Memory B cell (primary cell): Measurements from ENCODE around the gene ATXN7L1.

ENCODE experiments used
- ATAC-seq: fragments of 150-1000 bp; cut with Tn5 transposase; 2 replicates; pipeline ENCODE4 v1.10.0; 2021; ENCODE audit warnings: low read depth, mild to moderate bottlenecking, moderate library complexity
- DNase-seq, 2 donors: peaks; one replicate each; pipeline ENCODE4 v3.0.0; 2022; ENCODE audit warnings: low spot score in 2 of 2
- H3K27ac Mint-ChIP-seq: one replicate; pipeline ENCODE4 v1.8.0; 2022; ENCODE audit warnings: mild to moderate bottlenecking, moderate library complexity, mixed read lengths
- H3K27me3 Mint-ChIP-seq: one replicate; pipeline ENCODE4 v1.8.0; 2022; ENCODE audit warnings: mixed read lengths
- H3K36me3 Mint-ChIP-seq: one replicate; pipeline ENCODE4 v1.8.0; 2022; ENCODE audit warnings: mild to moderate bottlenecking, mixed read lengths
- H3K4me1 Mint-ChIP-seq: one replicate; pipeline ENCODE4 v1.8.0; 2022; ENCODE audit warnings: mixed read lengths
- H3K4me3 Mint-ChIP-seq: one replicate; pipeline ENCODE4 v1.8.0; 2022; ENCODE audit warnings: mild to moderate bottlenecking, moderate library complexity, mixed read lengths
- H3K9me3 Mint-ChIP-seq: one replicate; pipeline ENCODE4 v1.8.0; 2022; ENCODE audit warnings: mixed read lengths

The ATXN7L1 gene, protein sequence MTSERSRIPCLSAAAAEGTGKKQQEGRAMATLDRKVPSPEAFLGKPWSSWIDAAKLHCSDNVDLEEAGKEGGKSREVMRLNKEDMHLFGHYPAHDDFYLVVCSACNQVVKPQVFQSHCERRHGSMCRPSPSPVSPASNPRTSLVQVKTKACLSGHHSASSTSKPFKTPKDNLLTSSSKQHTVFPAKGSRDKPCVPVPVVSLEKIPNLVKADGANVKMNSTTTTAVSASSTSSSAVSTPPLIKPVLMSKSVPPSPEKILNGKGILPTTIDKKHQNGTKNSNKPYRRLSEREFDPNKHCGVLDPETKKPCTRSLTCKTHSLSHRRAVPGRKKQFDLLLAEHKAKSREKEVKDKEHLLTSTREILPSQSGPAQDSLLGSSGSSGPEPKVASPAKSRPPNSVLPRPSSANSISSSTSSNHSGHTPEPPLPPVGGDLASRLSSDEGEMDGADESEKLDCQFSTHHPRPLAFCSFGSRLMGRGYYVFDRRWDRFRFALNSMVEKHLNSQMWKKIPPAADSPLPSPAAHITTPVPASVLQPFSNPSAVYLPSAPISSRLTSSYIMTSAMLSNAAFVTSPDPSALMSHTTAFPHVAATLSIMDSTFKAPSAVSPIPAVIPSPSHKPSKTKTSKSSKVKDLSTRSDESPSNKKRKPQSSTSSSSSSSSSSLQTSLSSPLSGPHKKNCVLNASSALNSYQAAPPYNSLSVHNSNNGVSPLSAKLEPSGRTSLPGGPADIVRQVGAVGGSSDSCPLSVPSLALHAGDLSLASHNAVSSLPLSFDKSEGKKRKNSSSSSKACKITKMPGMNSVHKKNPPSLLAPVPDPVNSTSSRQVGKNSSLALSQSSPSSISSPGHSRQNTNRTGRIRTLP

GRCh38 chr7:105876091-105876963 lies at the start of gene ATXN7L1:
Gene ATXN7L1 (minus strand): TSS chr7:105876599. CDS start chr7:105876558, 41 bp downstream.
- no peaks in the 10 kb centered on the region for H3K36me3 Mint-ChIP-seq
- no peaks in the 10 kb centered on the region for H3K27me3 Mint-ChIP-seq
- peak within 1 kb of the TSS; percentile 94 for H3K4me3 Mint-ChIP-seq
- peaks cover 3% of the 10 kb centered on the region for H3K4me1 Mint-ChIP-seq
- ATAC-seq (peak; percentile 99), DNase-seq (peak; percentile 83 to 88)
- H3K9me3 Mint-ChIP-seq = no peaks in the 10 kb centered on the region
- peak within 1 kb of the TSS; percentile 18 for H3K27ac Mint-ChIP-seq

DNA sequence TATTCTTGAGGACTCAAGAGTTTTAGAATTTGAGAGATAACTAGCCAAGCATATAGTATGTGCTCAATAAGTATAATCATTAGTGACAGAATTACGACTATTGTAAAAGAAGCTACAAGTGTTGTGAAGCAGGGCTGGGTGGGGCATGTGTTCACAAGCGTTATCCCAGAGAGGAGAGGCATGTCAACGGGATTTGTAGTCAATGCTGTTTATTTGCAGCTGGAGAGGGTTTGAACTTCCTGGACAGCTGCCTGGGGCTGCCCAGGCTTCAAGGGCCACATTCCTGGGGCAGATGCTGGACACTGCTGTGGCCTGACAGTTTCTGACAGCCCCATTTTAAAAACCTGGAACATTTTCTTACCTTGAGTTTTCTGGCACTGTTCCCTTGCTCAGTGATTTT lies 49.7 kb upstream of the ATXN7L1 start:
- H3K4me1 Mint-ChIP-seq = peaks cover under 1% of the 10 kb centered on the region
- no peak overlapping the region for H3K4me3 Mint-ChIP-seq
- no peaks in the 10 kb centered on the region for H3K9me3 Mint-ChIP-seq
- DNase-seq (no peak), ATAC-seq (no peak)
- H3K36me3 Mint-ChIP-seq = peaks cover 2% of the 10 kb centered on the region
- peaks cover 2% of the 10 kb centered on the region for H3K27me3 Mint-ChIP-seq
- no peak overlapping the region for H3K27ac Mint-ChIP-seq

DNA sequence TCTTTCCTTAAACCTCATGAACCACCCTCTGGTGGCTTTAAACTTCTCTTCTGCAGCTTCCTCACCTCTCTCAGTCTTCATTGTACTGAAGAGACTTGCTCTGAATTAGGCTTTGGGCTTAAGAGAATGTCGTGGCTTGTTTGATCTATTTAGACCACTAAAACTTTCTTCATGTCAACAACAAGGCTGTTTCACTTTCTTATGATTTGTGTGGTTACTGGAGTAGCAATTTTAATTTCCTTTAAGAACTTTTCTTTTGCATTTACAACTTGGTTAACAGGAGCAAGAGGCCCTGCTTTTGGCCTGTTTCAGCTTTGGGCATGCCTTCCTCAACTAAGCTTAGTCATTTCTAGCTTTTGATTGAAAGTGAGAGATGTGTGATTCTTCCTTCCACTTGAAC lies 48.5 kb upstream of the ATXN7L1 start:
- Mint-ChIP-seq H3K4me1 (no peaks in the 10 kb centered on the region), H3K9me3 (no peaks in the 10 kb centered on the region), H3K4me3 (no peak overlapping the region), H3K27me3 (peaks cover 5% of the 10 kb centered on the region), H3K27ac (no peak overlapping the region), H3K36me3 (peaks cover 2% of the 10 kb centered on the region)
- ATAC-seq = no peak
- DNase-seq = no peak

- DNase-seq (no peak), ATAC-seq (no peak)
- Mint-ChIP-seq H3K9me3 (no peaks in the 10 kb centered on the region), H3K36me3 (peaks cover 2% of the 10 kb centered on the region), H3K4me1 (no peaks in the 10 kb centered on the region), H3K27me3 (peaks cover 8% of the 10 kb centered on the region), H3K4me3 (no peak overlapping the region), H3K27ac (no peak overlapping the region)
Measured at GRCh38 chr7:105920766-105921165, 44.4 kb upstream of the ATXN7L1 start.

- H3K4me1 Mint-ChIP-seq = no peaks in the 10 kb centered on the region
Measured at GRCh38 chr7:105917659-105918058, 41.3 kb upstream of the ATXN7L1 start.

DNA sequence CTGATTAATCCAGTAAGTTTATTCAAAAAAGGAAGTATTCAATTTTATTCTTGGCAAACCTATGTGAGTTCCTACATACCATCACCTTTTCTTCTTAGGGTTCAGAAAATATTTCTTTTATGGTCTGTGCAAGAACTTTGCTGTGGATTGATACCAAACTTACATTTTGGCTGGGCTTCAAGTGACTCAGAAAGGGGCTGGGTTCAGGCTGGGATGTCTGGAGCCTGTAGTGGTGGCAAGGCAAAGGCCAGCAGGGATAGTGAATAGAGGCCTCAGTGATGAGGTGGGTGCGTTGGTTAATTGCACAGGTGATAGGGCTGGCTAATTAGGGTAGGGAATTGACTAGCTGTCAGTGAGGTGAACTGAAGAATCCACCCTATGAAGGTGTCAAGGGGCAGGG lies 40.2 kb upstream of the ATXN7L1 start:
- Mint-ChIP-seq H3K4me1 (no peaks in the 10 kb centered on the region), H3K27me3 (peaks cover 8% of the 10 kb centered on the region), H3K36me3 (no peaks in the 10 kb centered on the region), H3K9me3 (no peaks in the 10 kb centered on the region), H3K27ac (no peak overlapping the region), H3K4me3 (no peak overlapping the region)
- no peak for DNase-seq
- ATAC-seq = no peak

More at GRCh38 chr7:105917659-105918058, 41.3 kb upstream of the ATXN7L1 start:
- no peaks in the 10 kb centered on the region for H3K9me3 Mint-ChIP-seq
- no peak for DNase-seq
- H3K27me3 Mint-ChIP-seq = peaks cover 8% of the 10 kb centered on the region
- no peak for ATAC-seq
- H3K4me3 Mint-ChIP-seq = no peak overlapping the region
- H3K27ac Mint-ChIP-seq = no peak overlapping the region
- no peaks in the 10 kb centered on the region for H3K36me3 Mint-ChIP-seq

DNA sequence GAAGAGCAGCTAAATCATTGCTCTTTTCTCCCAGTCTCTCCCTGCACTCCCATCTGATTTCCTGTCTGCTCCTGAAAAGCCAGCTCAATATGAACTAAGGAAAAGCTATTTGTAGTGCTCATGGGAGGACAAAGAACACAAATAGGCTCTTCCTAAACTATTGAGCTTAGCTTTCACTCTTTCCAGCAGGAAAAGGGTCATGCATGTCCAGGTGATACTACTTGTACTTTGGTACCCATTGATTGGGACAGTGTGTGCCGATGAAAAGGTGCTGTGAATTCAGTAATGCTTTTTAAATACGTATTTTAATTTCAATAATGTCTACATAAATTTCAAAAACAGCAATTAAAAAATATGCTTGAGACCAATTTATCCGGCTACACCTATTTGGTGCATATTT lies 37.5 kb upstream of the ATXN7L1 start:
- peaks cover 4% of the 10 kb centered on the region for H3K36me3 Mint-ChIP-seq

GRCh38 chr7:105911961-105912575 lies 35.7 kb upstream of the ATXN7L1 start:
- no peak for ATAC-seq
- Mint-ChIP-seq H3K4me1 (no peaks in the 10 kb centered on the region), H3K36me3 (peaks cover 4% of the 10 kb centered on the region), H3K4me3 (no peak overlapping the region), H3K27ac (no peak overlapping the region), H3K9me3 (peaks cover 4% of the 10 kb centered on the region), H3K27me3 (no peaks in the 10 kb centered on the region)
- no peak for DNase-seq

More for the DNA sequence above, 37.5 kb upstream of the ATXN7L1 start:
- ATAC-seq = no peak
- DNase-seq = no peak
- H3K9me3 Mint-ChIP-seq = peaks cover 4% of the 10 kb centered on the region
- no peak overlapping the region for H3K27ac Mint-ChIP-seq
- H3K4me1 Mint-ChIP-seq = no peaks in the 10 kb centered on the region
- H3K4me3 Mint-ChIP-seq = no peak overlapping the region
- no peaks in the 10 kb centered on the region for H3K27me3 Mint-ChIP-seq

- H3K4me3 Mint-ChIP-seq = no peak overlapping the region
- H3K27me3 Mint-ChIP-seq = no peaks in the 10 kb centered on the region
- H3K9me3 Mint-ChIP-seq = peaks cover 4% of the 10 kb centered on the region
- DNase-seq = no peak
- ATAC-seq = no peak
- peaks cover 4% of the 10 kb centered on the region for H3K36me3 Mint-ChIP-seq
- H3K4me1 Mint-ChIP-seq = no peaks in the 10 kb centered on the region
- H3K27ac Mint-ChIP-seq = no peak overlapping the region
Measured at GRCh38 chr7:105910172-105910571, 33.8 kb upstream of the ATXN7L1 start.

- H3K27ac Mint-ChIP-seq = no peak overlapping the region
- H3K4me1 Mint-ChIP-seq = no peaks in the 10 kb centered on the region
Measured at GRCh38 chr7:105909742-105910141, 33.3 kb upstream of the ATXN7L1 start.

GRCh38 chr7:105907129-105907846 lies 30.9 kb upstream of the ATXN7L1 start:
- Mint-ChIP-seq H3K27me3 (no peaks in the 10 kb centered on the region), H3K9me3 (peaks cover 4% of the 10 kb centered on the region), H3K4me3 (no peak overlapping the region), H3K4me1 (no peaks in the 10 kb centered on the region), H3K27ac (no peak overlapping the region), H3K36me3 (peaks cover 4% of the 10 kb centered on the region)
- DNase-seq = no peak
- ATAC-seq = no peak

More at GRCh38 chr7:105909742-105910141, 33.3 kb upstream of the ATXN7L1 start:
- Mint-ChIP-seq H3K27me3 (no peaks in the 10 kb centered on the region), H3K4me3 (no peak overlapping the region), H3K36me3 (peaks cover 4% of the 10 kb centered on the region), H3K9me3 (peaks cover 4% of the 10 kb centered on the region)
- no peak for DNase-seq
- ATAC-seq = no peak

DNA sequence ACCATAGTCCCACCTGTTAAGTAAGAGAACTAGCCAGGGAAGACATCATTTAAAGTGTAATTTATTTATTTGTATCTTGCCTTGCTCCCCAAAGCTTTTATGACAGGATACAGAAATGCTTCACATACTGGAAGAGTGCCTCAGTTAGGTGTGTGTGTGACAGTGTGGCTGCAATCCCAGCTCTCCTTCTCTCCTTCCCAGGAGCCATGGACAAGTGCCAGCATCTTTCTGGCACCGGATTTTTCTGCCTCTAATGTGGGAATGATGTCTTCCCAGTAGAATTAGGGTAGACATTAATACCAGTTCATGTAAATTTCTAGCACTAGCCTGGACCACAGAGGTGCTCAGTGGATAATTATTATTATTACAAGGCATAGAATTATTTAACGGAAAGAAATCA lies 30.3 kb upstream of the ATXN7L1 start:
- Mint-ChIP-seq H3K4me1 (no peaks in the 10 kb centered on the region), H3K27me3 (no peaks in the 10 kb centered on the region), H3K9me3 (peaks cover 4% of the 10 kb centered on the region), H3K27ac (no peak overlapping the region), H3K4me3 (no peak overlapping the region), H3K36me3 (peaks cover 4% of the 10 kb centered on the region)
- no peak for DNase-seq
- no peak for ATAC-seq
